ENCODE results near the gene SEM1. TPM values are rescaled to one million over a fixed set of nuclear protein-coding genes. Genes with fewer than 3 reads are reported as not detected.
"Not testable (repeated sequence)": the region's sequence is repeated elsewhere in the genome, so short reads cannot be mapped to it uniquely, and the experiment has no call there.

The SEM1 gene
- total RNA-seq, 1 experiment from 2014 or later, result 144 TPM

DNA sequence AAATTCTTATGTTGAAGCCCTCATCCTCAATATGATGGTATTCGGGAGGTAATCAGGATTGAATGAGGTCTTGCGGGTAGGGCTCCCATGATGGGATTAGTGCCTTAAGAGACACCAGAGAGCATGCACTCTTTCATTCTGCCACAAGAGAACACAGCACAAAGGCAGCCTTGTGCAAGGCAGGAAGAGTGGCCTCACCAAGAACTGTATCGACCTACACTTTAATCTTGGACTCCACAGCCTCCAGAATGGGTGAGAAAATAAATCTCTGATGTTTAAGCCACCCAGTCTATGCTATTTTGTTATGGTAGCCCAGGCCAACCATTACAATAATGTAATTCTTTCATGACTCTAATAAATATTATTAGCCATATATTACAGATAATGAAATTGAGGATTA is 8.4 kb downstream of the SEM1 start:
- DNase-seq (ENCODE audit: low spot score), result no peak

DNA sequence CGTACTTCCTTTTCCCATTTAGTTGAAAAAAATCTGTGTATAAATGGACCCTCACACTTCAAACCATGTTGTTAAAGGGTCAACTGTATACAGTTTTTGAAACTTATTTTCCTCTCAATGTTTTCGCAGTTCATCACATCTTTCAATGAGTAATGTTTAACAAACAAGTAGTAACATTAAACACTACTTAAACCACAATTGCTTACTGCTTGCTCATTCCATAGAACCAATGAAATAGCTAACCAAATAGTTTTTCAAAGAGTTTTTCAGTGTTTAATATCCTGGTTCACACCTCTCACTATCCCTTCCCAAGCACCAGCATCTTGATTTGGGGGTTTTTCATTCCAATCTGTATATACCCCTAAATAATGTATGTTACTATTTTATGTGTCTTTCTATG is 9.1 kb downstream of the SEM1 start:
- DNase-seq (ENCODE audit: low spot score), result no peak

DNA sequence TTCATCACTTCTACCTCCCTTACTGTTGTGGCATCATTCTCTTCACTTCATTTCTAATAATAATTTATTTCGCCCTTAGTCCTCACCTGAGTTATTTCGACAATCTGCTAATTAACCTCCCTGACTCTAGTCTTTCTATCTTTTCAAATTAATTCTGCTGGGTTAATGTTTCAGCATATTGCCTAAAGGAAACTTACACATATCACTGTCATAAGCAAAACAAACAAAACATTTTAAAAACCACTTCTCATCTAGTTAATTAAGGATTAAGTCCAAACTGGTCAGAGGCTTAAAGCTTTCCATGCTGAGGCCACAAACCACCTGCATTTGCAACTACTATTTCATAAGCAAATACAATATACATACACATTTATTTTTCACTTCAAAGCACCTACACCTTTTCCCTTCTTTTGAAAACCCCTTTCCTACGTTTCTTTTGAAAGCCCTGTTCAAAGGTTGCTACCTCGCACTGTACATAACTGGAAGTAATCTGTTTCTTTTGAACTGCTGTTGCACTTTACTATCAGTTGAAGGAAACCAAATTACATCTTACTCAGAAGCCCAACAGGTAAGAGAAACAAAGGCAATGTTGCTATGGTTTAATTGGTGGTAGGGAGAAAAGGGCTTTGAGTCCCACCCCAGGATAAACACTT is 10.3 kb downstream of the SEM1 start:
- DNase-seq (ENCODE audit: low spot score), result no peak

DNA sequence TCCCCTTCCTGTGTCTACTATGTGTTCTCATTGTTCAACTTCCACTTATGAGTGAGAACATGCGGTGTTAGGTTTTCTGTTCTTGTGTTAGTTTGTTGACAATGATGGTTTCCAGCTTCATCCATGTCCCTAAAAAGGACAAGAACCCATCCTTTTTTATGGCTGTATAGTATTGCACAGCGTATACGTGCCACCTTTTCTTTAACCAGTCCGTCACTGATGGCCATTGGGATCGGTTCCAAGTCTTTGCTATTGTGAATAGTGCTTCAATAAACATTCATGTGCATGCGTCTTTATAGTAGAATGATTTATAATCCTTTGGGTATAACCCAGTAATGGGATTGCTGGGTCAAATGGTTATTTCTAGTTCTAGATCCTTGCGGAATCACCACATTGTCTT is 11.2 kb downstream of the SEM1 start:
- not testable (repeated sequence) for DNase-seq (ENCODE audit: low spot score)

DNA sequence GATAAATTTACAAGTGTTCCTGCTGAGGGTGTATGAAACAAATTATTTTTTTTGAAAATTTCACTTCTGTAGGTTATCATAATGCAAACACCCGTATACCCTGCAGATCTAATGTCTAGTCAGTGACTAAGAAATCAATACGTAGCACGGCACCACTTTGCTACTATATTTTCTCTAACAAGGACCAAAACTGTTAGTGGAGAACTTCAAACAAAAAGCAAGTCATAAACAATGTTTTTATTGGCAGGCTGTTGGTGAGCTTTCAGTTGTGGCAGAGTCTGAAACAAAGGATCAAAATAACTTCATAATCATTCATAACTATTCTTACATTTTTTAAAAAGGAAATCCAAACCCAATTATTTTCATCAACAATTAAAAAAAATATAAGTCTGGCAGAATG is 11.8 kb downstream of the SEM1 start:
- no peak for DNase-seq (ENCODE audit: low spot score)

DNA sequence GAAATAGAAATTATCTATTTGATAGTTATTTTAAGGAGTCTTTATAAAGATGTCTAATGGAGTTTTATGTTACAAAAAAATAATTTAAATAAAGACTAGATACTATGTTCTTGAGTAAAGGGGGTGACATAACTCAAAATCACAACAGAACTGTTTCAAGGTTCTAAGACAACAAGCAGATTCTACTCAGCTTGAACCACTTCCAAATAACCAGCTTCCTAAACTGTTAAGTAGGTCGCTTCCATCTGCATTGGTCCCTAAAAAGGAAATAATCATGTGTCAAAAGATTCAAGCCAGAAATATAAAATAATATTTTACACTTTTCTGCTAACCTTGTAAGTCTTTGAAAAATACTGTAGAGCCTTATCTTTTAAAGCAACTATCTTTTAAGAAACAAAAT is 14.1 kb downstream of the SEM1 start:
- DNase-seq (ENCODE audit: low spot score), result no peak

DNA sequence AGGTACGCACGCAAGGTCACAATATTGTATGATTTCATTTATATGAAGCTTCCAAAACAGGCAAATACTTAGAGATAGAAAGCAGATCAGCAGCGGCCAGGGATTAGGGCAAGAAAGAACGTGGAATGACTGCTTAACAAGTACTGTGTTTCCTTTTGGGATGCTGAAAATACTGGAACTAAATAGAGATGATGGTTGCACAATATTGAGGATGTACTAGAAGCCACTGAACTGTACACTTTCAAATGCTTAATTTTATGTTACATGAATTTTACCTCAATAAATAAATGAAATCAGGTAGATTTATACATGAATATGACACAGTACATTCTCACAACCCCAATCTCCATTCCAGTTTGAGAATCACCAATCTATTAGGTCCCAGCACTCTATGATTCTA is 15.6 kb downstream of the SEM1 start:
- no peak for DNase-seq (ENCODE audit: low spot score)

DNA sequence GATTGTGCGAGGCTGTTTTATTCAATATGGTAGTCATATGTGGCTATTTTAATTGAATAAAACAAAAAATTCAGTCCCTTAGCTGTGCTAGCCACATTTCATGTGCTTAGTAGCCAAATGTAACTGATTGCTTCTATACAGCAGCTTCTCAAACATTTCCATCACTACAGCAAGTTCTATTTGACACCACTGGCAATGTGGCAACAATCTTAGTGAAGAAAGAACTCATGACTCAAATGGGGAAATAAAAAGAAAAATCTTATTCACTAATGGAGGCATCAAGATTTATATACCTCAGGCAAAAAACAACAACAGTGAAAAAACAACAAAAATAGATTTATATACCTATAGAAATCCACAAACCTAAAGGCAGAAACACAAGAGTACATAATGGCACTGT is 17.9 kb downstream of the SEM1 start:
- DNase-seq (ENCODE audit: low spot score), result no peak

DNA sequence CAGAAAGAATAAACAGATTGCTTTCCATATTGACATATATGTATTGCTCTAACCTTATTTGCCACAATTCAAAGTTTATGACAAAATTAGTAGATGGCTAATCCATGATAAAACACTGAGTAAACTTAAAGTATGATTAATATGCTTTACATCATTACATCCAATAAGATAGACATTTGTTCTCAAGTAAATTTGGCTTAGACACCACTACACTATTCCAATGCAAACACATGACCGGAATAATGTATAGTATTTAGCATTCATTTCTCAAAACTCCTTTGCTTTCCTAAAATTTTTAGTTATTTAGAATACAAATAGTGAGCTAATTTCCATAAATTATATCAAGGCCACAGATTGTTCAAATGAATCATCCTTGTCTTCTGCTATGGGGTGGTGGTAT is 20.2 kb downstream of the SEM1 start:
- DNase-seq (ENCODE audit: low spot score), result no peak

DNA sequence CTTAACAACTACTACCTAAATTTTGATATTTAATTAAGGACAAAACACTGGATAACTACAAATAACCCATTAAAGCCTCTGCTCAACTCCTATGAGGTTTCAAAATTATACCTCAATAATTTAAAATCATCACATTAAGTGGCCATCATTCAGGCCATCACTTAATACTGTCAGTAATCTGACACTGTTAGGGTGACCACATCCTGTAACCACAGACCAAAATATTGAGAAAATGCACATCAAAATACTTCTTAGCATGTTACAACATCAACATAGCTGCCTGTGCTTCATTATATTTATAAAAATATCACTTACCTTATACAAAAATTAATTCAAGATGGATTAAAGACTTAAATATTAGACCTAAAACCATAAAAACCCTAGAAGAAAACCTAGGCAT is 23.3 kb downstream of the SEM1 start:
- no peak for DNase-seq (ENCODE audit: low spot score)

DNA sequence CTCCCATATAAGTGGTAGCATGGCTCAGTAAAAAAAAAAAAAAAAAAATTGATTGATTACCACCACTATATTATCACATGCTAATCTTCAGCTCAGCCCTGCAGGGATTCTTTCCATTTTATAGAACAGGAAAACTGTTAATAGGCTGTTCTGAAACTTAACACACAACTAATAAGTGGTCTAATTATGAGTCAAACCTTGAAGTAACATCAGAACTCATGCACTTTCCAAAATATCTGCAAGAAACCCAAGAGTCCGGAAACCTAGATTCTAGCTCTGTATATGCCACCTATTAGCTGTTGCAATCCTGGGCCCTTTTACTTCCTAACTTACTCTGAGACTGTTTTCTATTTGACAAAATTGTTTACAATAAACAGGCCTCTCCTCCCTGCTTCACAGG is 23.9 kb downstream of the SEM1 start:
- DNase-seq (ENCODE audit: low spot score), result no peak

DNA sequence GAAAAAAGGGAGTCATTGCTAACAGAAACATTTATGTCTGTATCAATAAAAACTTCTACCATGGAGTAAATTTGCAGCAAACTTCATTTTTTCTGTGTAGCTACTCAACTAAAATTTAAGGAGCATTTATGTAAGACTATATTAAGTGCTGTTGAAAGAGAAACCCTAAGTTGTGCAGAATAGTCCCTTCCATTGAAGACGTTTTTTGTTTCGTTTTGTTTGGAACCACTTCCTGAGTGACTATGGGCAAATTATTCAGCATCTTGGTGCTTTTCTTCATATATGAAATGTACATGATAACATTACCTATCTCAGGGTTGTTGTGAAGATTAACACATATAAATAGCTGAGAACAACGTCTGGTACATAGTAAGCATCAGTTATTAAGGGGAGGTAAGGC is 24.3 kb downstream of the SEM1 start:
- no peak for DNase-seq (ENCODE audit: low spot score)

DNA sequence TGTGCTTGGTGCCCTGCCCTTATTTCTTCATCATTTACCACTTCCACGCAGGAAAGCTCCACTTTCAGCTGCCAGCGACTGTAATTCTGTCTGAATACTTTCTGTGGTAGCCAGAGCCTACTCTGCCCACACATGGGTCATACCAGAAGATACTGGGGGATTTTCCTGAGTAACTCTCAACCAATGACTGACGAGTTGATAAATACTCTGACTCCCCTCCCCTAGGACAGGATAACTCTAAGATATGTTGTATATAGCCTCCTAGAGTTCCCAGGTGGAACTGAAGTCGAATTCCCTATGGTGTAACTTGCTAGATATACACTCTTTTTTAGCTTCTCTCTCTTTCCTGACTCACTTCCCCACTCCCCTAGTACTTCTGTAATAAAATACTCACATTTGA is 29.8 kb downstream of the SEM1 start:
- no peak for DNase-seq (ENCODE audit: low spot score)

DNA sequence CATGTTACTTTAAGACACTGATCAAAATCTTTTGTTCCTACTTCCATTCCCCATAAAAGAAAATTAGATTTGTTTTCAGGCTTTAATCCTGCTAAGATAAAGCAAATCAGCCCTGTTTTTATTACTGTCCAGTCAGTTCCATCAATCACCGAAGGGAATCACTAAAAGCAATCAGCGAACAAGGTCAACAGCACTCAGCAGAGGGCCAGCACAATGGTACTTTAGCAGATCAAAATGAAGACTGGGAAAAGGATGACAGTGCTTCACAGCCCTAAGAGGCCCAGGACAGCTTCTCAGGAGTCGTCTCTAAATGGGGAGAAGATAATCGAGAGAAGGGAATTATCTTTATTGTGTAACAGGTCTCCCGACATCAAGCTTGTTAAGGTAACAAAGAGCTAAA is 32.7 kb downstream of the SEM1 start:
- DNase-seq (ENCODE audit: low spot score), result no peak

DNA sequence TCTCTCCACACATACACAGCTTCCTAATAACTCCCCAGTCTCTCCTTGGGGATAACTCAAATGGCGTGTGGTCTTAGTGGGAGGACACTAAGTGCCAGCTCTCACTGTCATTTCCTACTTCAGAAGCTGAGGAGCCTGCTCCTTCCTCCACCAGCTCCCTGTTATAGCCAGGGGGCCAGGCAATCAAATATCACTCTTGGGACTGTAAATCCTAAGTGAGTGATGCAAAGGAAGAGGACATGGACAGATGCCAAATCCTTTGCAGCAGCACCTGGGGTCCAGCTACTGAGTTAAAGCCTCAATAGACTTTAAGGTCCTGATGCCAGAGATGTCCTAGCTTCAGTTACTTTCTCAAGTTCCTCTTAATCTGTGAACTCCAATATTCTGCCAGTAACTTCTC is 34.1 kb downstream of the SEM1 start:
- no peak for DNase-seq (ENCODE audit: low spot score)

DNA sequence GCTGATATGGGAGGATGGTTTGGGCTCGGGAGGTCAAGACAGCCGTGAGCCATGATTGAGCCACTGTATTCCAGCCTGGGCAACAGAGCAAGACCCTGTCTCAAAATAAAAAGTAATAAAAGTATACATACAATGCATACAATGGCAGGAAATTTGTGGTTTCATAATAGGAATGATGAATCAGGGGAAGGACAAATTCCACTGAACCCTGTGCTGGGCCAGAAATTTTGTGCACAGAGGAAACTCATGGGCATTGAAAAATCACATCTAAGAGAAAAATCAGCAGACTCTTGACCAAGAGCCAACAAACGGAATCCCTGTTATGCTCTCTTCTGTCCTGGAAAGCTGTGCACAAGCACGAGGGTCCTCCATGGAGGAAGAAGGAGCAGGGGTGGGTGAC is 35.1 kb downstream of the SEM1 start:
- no peak for DNase-seq (ENCODE audit: low spot score)

DNA sequence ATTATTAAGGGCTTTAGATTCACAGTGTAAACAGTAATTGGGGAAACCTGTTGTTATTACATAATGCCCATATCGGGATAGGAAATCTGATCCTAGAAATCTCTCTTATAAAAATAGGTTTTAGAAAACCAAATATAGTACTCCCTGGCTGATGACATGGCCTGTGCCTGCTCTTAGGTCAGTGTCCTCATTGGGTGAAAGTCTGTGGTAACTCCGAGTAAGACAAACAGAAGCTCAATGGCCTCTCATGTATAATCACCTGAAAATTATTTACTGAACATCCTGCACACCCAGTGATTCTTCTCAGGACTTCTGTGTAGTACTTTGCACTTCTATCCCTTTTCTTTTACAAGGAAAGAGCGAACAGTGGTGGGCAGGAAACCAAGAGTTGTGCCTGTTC is 37.8 kb downstream of the SEM1 start:
- no peak for DNase-seq (ENCODE audit: low spot score)

DNA sequence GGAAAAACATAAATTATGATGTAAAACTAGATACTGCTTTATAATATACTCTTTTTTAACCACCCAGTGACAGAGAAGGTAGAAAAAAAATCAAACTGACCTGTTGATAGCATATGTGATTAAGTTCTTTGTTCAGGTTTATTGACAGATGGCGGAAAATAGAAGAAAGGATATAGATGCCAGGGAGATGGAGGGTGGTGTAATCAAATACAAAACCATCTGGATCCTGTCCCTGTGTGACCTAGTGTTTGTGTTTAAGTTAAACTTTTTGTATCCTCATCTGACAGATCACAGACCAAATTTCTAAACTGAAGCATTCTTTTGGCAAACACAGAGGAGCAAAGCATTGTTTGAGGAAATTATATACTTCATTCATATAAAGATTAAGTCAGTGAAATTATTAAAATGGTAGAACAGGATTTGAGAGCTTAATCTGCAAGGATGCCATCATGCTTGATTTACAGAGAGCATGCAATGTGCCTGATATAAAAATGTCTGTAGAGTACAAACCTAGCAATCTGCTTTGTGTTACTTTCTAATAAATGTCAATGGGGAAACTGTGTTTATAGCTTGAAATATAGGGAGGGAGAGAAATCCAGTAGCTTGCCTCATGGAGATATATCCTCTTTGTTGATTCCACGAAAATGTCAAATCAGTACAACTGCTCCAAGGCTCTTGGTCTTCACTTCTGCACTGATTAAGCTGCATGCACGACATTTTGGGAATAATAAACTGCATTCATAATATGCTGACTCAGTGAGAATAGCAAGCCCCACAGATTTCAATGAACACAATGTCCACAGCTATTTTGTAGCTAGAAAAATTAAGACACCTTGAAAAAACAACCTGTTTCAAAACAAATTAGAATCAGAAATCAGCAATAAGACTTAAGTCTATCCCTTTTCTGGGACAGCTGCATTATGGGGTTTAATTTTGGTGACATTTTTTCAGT is 39.0 kb downstream of the SEM1 start:
- no peak for DNase-seq (ENCODE audit: low spot score)

DNA sequence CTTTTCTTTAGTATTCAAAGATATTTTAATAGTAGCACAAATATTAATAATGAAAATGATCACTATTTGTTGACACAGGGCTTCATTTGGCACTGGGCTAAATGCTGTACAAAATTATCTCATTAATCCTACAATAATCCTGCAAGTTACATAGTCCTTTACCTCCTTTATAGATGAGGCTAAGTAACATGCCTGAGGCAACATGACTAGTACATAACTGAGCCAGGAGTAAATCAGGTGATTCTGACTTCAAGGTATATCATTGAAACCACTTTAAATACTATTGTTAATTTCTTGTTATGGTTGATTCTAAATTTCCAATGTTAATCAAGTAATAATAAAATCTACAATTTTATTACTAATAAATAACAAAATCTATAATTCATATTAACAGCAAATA is 39.8 kb downstream of the SEM1 start:
- no peak for DNase-seq (ENCODE audit: low spot score)

DNA sequence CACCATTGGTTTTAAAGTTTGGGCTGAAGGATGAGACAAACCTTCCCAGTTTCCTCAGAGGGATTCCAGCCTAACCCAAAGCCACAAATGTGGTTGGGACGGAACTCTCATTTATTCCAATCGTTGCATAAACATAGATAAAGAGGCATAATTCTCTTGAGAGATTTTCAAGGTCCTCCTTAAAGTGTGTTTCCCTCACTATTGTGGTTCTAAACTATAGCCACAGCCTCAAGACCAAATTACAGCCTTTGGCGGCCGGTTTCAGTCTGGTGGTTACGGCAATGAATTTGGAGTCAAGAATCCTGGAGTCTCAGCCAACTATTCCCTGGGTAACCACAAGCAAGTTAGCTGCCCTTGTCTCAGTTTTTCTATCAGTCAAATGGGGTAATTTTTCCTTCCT is 42.6 kb downstream of the SEM1 start:
- no peak for DNase-seq (ENCODE audit: low spot score)

DNA sequence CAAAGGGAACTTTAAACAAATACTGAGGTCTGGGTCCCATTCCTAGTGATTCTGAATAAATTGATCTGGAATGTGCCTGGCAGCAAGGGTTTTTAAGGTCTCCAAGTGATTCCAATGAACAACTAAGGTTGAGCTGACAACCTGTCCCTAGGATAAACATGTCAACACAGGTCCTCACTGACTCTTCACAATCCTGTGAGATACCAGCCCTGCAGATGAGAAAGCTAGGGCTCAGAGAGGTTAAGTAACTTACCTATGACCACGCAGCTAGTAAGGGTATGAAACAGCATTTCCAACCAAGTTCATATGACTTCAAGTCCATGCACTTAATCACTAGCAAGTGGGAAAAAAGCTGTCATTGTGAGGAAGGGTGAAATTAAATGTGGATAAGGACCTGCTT is 44.0 kb downstream of the SEM1 start:
- no peak for DNase-seq (ENCODE audit: low spot score)

DNA sequence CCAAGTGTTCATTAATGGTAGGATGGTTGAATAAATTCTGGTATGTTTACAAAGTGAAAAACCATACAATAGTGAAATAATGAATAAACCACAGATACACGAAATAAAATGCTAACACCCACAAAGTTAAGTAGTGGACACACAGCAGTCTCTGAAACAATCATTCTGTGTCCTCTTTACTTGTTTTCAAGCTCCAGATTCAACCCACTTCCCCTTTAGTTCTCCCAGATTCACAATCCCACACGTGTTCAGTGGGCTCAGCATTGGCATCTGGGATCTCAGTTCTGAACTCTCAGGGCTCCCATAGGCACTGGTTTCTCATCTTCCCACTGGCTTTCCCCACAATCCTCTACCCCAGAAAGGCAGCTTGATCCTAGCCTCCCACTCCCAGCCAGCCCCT is 44.9 kb downstream of the SEM1 start:
- no peak for DNase-seq (ENCODE audit: low spot score)

DNA sequence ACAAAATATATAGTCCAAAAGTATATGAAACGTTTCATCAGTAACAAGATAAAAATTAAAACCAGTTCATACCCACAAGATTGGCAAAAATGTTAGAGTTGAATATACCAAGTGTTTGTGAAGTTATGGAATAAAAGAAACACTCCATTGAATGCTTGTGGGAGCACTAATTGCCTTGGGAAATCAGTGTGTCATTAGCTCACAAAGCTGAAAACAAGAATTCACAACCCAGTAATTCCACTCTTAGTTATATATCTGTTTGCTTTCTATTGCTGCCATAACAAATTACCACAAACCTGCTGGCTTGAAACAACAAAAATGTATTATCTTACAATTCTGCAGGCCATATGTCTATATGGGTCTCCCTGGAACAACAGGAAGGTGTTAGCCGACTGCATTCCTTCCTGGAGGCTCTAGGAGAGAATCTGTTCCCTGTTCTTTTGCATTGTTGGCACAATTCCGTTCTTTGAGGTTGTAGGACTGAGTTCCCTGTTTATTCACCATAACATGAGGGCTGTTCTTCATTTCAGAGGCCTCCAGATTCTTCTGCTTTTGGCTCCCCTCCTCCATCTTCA is 45.7 kb downstream of the SEM1 start:
- DNase-seq (ENCODE audit: low spot score), result no peak
